NCI-H1436 treated with DMSO at 0.1 percent for 48 hours (cell line): Measurements from ENCODE around the gene PYCR2.
"Not testable (repeated sequence)": the region's sequence is repeated elsewhere in the genome, so short reads cannot be mapped to it uniquely, and the experiment has no call there.

ENCODE experiments used
- DNase-seq: peaks from one replicate; lab custom pipeline; 2025; lab: John Stamatoyannopoulos, UW

The PYCR2 gene

GRCh38 chr1:225923692-225924555, at the start of gene PYCR2:
PYCR2 (minus strand) TSS chr1:225924250; CDS start chr1:225924110, 140 bp downstream.
- DNase-seq, result peak; percentile 94

GRCh38 chr1:225973158-225973557, 49.1 kb upstream of the PYCR2 start:
- DNase-seq, result peak; percentile 91

GRCh38 chr1:225972344-225973152, 48.5 kb upstream of the PYCR2 start:
- no peak for DNase-seq

- not testable (repeated sequence) for DNase-seq
These were observed 46.6 kb upstream of the PYCR2 start for GRCh38 chr1:225970592-225971157.

GRCh38 chr1:225969751-225970150, 45.7 kb upstream of the PYCR2 start:
- DNase-seq, result not testable (repeated sequence)

GRCh38 chr1:225965231-225965630, 41.2 kb upstream of the PYCR2 start:
- DNase-seq, result no peak

GRCh38 chr1:225963735-225964530, 39.9 kb upstream of the PYCR2 start:
- DNase-seq, result no peak

- no peak for DNase-seq
These were observed 38.5 kb upstream of the PYCR2 start for GRCh38 chr1:225962440-225962975.

GRCh38 chr1:225961659-225962439, 37.8 kb upstream of the PYCR2 start:
- no peak for DNase-seq

- DNase-seq, result no peak
These were observed 34.0 kb upstream of the PYCR2 start for GRCh38 chr1:225958041-225958440.

- no peak for DNase-seq
These were observed 30.7 kb upstream of the PYCR2 start for GRCh38 chr1:225954753-225955152.

- no peak for DNase-seq
These were observed 29.3 kb upstream of the PYCR2 start for GRCh38 chr1:225953315-225953714.

- DNase-seq, result no peak
These were observed 27.0 kb upstream of the PYCR2 start for GRCh38 chr1:225950905-225951497.

GRCh38 chr1:225949041-225949440, 25.0 kb upstream of the PYCR2 start:
- no peak for DNase-seq

GRCh38 chr1:225946803-225947202, 22.8 kb upstream of the PYCR2 start:
- DNase-seq, result no peak

GRCh38 chr1:225946082-225946620, 22.1 kb upstream of the PYCR2 start:
- no peak for DNase-seq

- no peak for DNase-seq
These were observed 21.5 kb upstream of the PYCR2 start for GRCh38 chr1:225945564-225945963.

GRCh38 chr1:225944951-225945350, 20.9 kb upstream of the PYCR2 start:
- no peak for DNase-seq

GRCh38 chr1:225944387-225944786, 20.3 kb upstream of the PYCR2 start:
- DNase-seq, result no peak

- no peak for DNase-seq
These were observed 19.5 kb upstream of the PYCR2 start for GRCh38 chr1:225943582-225943981.
